Measurements from ENCODE around the gene VEGFB.

DNA sequence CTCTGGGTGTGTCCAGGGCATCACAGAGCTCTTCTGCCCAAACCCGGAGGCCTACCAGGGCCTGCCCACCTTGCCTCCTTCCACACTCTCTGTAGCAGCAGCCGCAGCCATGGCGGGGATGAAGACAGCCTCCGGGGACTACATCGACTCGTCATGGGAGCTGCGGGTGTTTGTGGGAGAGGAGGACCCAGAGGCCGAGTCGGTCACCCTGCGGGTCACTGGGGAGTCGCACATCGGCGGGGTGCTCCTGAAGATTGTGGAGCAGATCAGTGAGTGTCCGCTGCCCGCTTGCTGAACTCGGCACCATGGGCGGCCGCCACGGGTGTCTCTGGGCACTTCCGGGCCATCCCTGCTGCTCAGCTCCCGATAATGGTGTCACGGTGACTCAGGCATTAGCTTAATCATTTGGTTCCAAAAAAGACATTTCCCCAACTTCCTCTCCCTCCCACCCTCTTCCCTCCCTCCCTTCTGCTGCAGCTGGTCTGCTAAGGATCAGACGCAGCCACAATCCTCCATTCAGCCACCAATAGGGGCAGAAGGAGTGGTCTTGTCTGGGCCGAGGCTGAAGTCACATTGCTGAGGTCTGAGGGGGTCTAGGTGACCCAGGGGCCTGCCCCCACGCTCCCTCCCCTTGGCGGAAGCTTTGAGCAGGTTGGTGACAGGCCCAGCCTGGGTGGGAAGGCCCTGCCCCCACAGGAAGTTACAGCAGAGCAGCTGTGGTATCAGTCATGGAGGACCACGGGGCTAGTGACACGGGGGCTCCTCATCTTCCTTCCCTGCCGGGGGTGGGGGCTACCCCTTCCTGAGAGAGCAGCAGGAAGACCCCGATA is 26.9 kb upstream of the VEGFB start:
- TF ChIP-seq POLR2A (IDR thresholded peaks at IDR 0.05), result no peak
- TF ChIP-seq, protein P1, sequence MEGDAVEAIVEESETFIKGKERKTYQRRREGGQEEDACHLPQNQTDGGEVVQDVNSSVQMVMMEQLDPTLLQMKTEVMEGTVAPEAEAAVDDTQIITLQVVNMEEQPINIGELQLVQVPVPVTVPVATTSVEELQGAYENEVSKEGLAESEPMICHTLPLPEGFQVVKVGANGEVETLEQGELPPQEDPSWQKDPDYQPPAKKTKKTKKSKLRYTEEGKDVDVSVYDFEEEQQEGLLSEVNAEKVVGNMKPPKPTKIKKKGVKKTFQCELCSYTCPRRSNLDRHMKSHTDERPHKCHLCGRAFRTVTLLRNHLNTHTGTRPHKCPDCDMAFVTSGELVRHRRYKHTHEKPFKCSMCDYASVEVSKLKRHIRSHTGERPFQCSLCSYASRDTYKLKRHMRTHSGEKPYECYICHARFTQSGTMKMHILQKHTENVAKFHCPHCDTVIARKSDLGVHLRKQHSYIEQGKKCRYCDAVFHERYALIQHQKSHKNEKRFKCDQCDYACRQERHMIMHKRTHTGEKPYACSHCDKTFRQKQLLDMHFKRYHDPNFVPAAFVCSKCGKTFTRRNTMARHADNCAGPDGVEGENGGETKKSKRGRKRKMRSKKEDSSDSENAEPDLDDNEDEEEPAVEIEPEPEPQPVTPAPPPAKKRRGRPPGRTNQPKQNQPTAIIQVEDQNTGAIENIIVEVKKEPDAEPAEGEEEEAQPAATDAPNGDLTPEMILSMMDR (IDR thresholded peaks at IDR 0.05), result no peak

All from uterus (tissue), 2 donors.